HUES48 (cell line): ENCODE measurements around the gene LTB.
"Not testable (repeated sequence)": the region's sequence is repeated elsewhere in the genome, so short reads cannot be mapped to it uniquely, and the experiment has no call there.

Source experiments
- H3K27ac ChIP-seq: one replicate; pipeline ENCODE4 v1.7.0; 2013; ENCODE audit warnings: low read depth, low read length, inconsistent platforms
- H3K27me3 ChIP-seq: 2 replicates; pipeline ENCODE4 v1.6.1; 2013; ENCODE audit warnings: mild to moderate bottlenecking, low read length; ENCODE audit not compliant: control insufficient read depth, insufficient read depth
- H3K36me3 ChIP-seq: 2 replicates; pipeline ENCODE4 v1.6.1; 2013; ENCODE audit warnings: low read length; ENCODE audit not compliant: control insufficient read depth, insufficient read depth
- H3K4me1 ChIP-seq: 2 replicates; pipeline ENCODE4 v1.6.1; 2013; ENCODE audit warnings: mild to moderate bottlenecking, low read length; ENCODE audit not compliant: control insufficient read depth, insufficient read depth
- H3K4me3 ChIP-seq: 2 replicates; pipeline ENCODE4 v1.5.1; 2013; ENCODE audit warnings: mild to moderate bottlenecking, low read depth, low read length
- H3K9ac ChIP-seq: 2 replicates; pipeline ENCODE4 v1.6.1; 2013; ENCODE audit warnings: mild to moderate bottlenecking, low read depth, low read length, moderate library complexity
- H3K9me3 ChIP-seq: 2 replicates; pipeline ENCODE4 v1.6.1; 2013; ENCODE audit warnings: low read length; ENCODE audit not compliant: control insufficient read depth, insufficient read depth

LTB gene

GRCh38 chr6:31607317-31607716 lies 25.1 kb upstream of the LTB start:
- Histone ChIP-seq H3K27ac (no peak overlapping the region), H3K4me1 (no peaks in the 10 kb centered on the region), H3K9me3 (no peaks in the 10 kb centered on the region), H3K27me3 (no peaks in the 10 kb centered on the region), H3K36me3 (no peaks in the 10 kb centered on the region), H3K9ac (no peak overlapping the region), H3K4me3 (no peak overlapping the region)

- no peak overlapping the region for H3K4me3 ChIP-seq
- H3K9me3 ChIP-seq: no peaks in the 10 kb centered on the region
- H3K4me1 ChIP-seq: no peaks in the 10 kb centered on the region
- H3K27ac ChIP-seq: no peak overlapping the region
- no peaks in the 10 kb centered on the region for H3K27me3 ChIP-seq
- no peak overlapping the region for H3K9ac ChIP-seq
- no peaks in the 10 kb centered on the region for H3K36me3 ChIP-seq
These were observed 14.8 kb upstream of the LTB start for GRCh38 chr6:31597006-31597405.

- H3K36me3 ChIP-seq: no peaks in the 10 kb centered on the region
- no peaks in the 10 kb centered on the region for H3K27me3 ChIP-seq
- H3K4me3 ChIP-seq: no peak overlapping the region
- no peaks in the 10 kb centered on the region for H3K4me1 ChIP-seq
- H3K9me3 ChIP-seq: no peaks in the 10 kb centered on the region
- no peak overlapping the region for H3K9ac ChIP-seq
- H3K27ac ChIP-seq: no peak overlapping the region
These were observed 10.2 kb upstream of the LTB start for GRCh38 chr6:31592396-31592771.

- not testable (repeated sequence) for H3K27me3 ChIP-seq, H3K9me3 ChIP-seq, H3K4me1 ChIP-seq, H3K36me3 ChIP-seq, H3K27ac ChIP-seq, H3K4me3 ChIP-seq, H3K9ac ChIP-seq
These were observed 8.5 kb upstream of the LTB start for GRCh38 chr6:31590691-31591090.

- Histone ChIP-seq H3K36me3 (no peaks in the 10 kb centered on the region), H3K9me3 (no peaks in the 10 kb centered on the region), H3K4me1 (no peaks in the 10 kb centered on the region), H3K27ac (no peak overlapping the region), H3K9ac (no peak overlapping the region), H3K4me3 (no peak overlapping the region), H3K27me3 (no peaks in the 10 kb centered on the region)
These were observed 6.8 kb upstream of the LTB start for GRCh38 chr6:31588871-31589650.

- Histone ChIP-seq H3K36me3 (no peaks in the 10 kb centered on the region), H3K4me3 (no peak overlapping the region), H3K4me1 (no peaks in the 10 kb centered on the region), H3K9ac (no peak overlapping the region), H3K9me3 (no peaks in the 10 kb centered on the region), H3K27ac (no peak overlapping the region), H3K27me3 (no peaks in the 10 kb centered on the region)
These were observed 5.9 kb upstream of the LTB start for GRCh38 chr6:31587791-31588777.

GRCh38 chr6:31586599-31587281 lies 4.5 kb upstream of the LTB start:
- no peak overlapping the region for H3K4me3 ChIP-seq
- H3K9me3 ChIP-seq: no peaks in the 10 kb centered on the region
- H3K4me1 ChIP-seq: peaks cover 6% of the 10 kb centered on the region
- H3K9ac ChIP-seq: no peak overlapping the region
- H3K36me3 ChIP-seq: no peaks in the 10 kb centered on the region
- peaks cover 6% of the 10 kb centered on the region; the same call in 1 of the 2 replicates for H3K27me3 ChIP-seq
- no peak overlapping the region for H3K27ac ChIP-seq

- no peak within 1 kb of the TSS for H3K27ac ChIP-seq
- H3K4me1 ChIP-seq: peaks cover 9% of the 10 kb centered on the region
- H3K4me3 ChIP-seq: no peak within 1 kb of the TSS
- no peaks in the 10 kb centered on the region for H3K36me3 ChIP-seq
- H3K9ac ChIP-seq: no peak within 1 kb of the TSS
- no peaks in the 10 kb centered on the region for H3K9me3 ChIP-seq
- peaks cover 10% of the 10 kb centered on the region; the same call in 1 of the 2 replicates for H3K27me3 ChIP-seq
These were observed 3.8 kb upstream of the LTB start, which contains the start of gene LST1 for GRCh38 chr6:31586008-31586407. Gene LST1 (plus strand): TSS chr6:31586277. CDS start chr6:31587300, 1,023 bp downstream.

- no peaks in the 10 kb centered on the region for H3K36me3 ChIP-seq
- H3K27me3 ChIP-seq: peaks cover 12% of the 10 kb centered on the region
- H3K4me3 ChIP-seq: no peak overlapping the region
- no peak overlapping the region for H3K9ac ChIP-seq
- H3K4me1 ChIP-seq: peaks cover 9% of the 10 kb centered on the region
- H3K9me3 ChIP-seq: no peaks in the 10 kb centered on the region
- no peak overlapping the region for H3K27ac ChIP-seq
These were observed 3.3 kb upstream of the LTB start for GRCh38 chr6:31585491-31585890.

GRCh38 chr6:31581434-31582229 lies 592 bp downstream of the LTB start:
- H3K9me3 ChIP-seq: no peaks in the 10 kb centered on the region
- H3K9ac ChIP-seq: peak overlapping the region; percentile 66; the same call in 1 of the 2 replicates
- peaks cover 14% of the 10 kb centered on the region for H3K4me1 ChIP-seq
- peak overlapping the region; percentile 91 for H3K4me3 ChIP-seq
- peaks cover 23% of the 10 kb centered on the region for H3K27me3 ChIP-seq
- H3K36me3 ChIP-seq: no peaks in the 10 kb centered on the region
- H3K27ac ChIP-seq: no peak overlapping the region
